ENCODE measurements around the gene CTSE.

CTSE gene

GRCh38 chr1:205989786-205990185, 33.9 kb downstream of the CTSE start:
- Histone ChIP-seq H3K27ac (replicated peaks) (no peak overlapping the region), H3K27me3 (ENCODE audit: insufficient read depth, poor library complexity, severe bottlenecking) (no peaks in the 10 kb centered on the region), H3K4me3 (replicated peaks; ENCODE audit: insufficient read depth, low read length) (no peak overlapping the region)
- TF ChIP-seq REST (IDR thresholded peaks at IDR 0.05; ENCODE audit: insufficient replicate concordance, low read depth) (no peak), CTCF (IDR thresholded peaks at IDR 0.05; ENCODE audit: insufficient read depth, low read length) (no peak), SPI1 (IDR thresholded peaks at IDR 0.05; ENCODE audit: borderline replicate concordance, low read depth) (no peak), POLR2AphosphoS5 (IDR thresholded peaks at IDR 0.05; ENCODE audit: low read depth) (no peak), GABPA (IDR thresholded peaks at IDR 0.05; ENCODE audit: low read depth) (no peak)
- DNase-seq (ENCODE audit: low read depth in 1 of 2, low spot score in 1 of 2) = no peak

- no peak overlapping the region for H3K27ac ChIP-seq (replicated peaks)
- TF ChIP-seq POLR2AphosphoS5 (IDR thresholded peaks at IDR 0.05; ENCODE audit: low read depth) = no peak; the same call in 1 of the 2 replicates
- no peak for TF ChIP-seq REST (IDR thresholded peaks at IDR 0.05; ENCODE audit: insufficient replicate concordance, low read depth)
- no peak for TF ChIP-seq SPI1 (IDR thresholded peaks at IDR 0.05; ENCODE audit: borderline replicate concordance, low read depth)
- no peak for TF ChIP-seq CTCF (IDR thresholded peaks at IDR 0.05; ENCODE audit: insufficient read depth, low read length)
- TF ChIP-seq GABPA (IDR thresholded peaks at IDR 0.05; ENCODE audit: low read depth) = no peak
- H3K4me3 ChIP-seq (replicated peaks; ENCODE audit: insufficient read depth, low read length) = no peak overlapping the region
- no peaks in the 10 kb centered on the region for H3K27me3 ChIP-seq (ENCODE audit: insufficient read depth, poor library complexity, severe bottlenecking)
- no peak for DNase-seq (ENCODE audit: low read depth in 1 of 2, low spot score in 1 of 2)
Measured at GRCh38 chr1:205988585-205988995, 35.1 kb downstream of the CTSE start.

- no peaks in the 10 kb centered on the region for H3K27me3 ChIP-seq (ENCODE audit: insufficient read depth, poor library complexity, severe bottlenecking)
- no peak for DNase-seq (ENCODE audit: low read depth in 1 of 2, low spot score in 1 of 2)
- no peak overlapping the region for H3K4me3 ChIP-seq (replicated peaks; ENCODE audit: insufficient read depth, low read length)
- no peak for TF ChIP-seq GABPA (IDR thresholded peaks at IDR 0.05; ENCODE audit: low read depth)
- no peak overlapping the region for H3K27ac ChIP-seq (replicated peaks)
Measured at GRCh38 chr1:205986861-205987260, 36.8 kb downstream of the CTSE start.

- Histone ChIP-seq H3K4me3 (replicated peaks; ENCODE audit: insufficient read depth, low read length) (no peak overlapping the region), H3K27me3 (ENCODE audit: insufficient read depth, poor library complexity, severe bottlenecking) (no peaks in the 10 kb centered on the region), H3K27ac (replicated peaks) (no peak overlapping the region)
- TF ChIP-seq CTCF (IDR thresholded peaks at IDR 0.05; ENCODE audit: insufficient read depth, low read length) = no peak
- TF ChIP-seq REST (IDR thresholded peaks at IDR 0.05; ENCODE audit: insufficient replicate concordance, low read depth) = no peak
- TF ChIP-seq POLR2AphosphoS5 (IDR thresholded peaks at IDR 0.05; ENCODE audit: low read depth) = no peak; the same call in 1 of the 2 replicates
- no peak for TF ChIP-seq GABPA (IDR thresholded peaks at IDR 0.05; ENCODE audit: low read depth)
- no peak for TF ChIP-seq SPI1 (IDR thresholded peaks at IDR 0.05; ENCODE audit: borderline replicate concordance, low read depth)
- DNase-seq (ENCODE audit: low read depth in 1 of 2, low spot score in 1 of 2) = no peak
Measured at GRCh38 chr1:205986292-205986691, 37.4 kb downstream of the CTSE start.
